Activated naive CD4-positive, alpha-beta T cell treated with anti-CD3 and anti-CD28 coated beads, Interleukin-2, amount 50 U/mL, for 16 hours (primary cell): ENCODE measurements around the gene FAM72B.
"Not testable (repeated sequence)": the region's sequence is repeated elsewhere in the genome, so short reads cannot be mapped to it uniquely, and the experiment has no call there.

ENCODE experiments used
- DNase-seq: peaks from one replicate; pipeline ENCODE4 v3.0.0-alpha.2; 2020

Gene FAM72B

DNA sequence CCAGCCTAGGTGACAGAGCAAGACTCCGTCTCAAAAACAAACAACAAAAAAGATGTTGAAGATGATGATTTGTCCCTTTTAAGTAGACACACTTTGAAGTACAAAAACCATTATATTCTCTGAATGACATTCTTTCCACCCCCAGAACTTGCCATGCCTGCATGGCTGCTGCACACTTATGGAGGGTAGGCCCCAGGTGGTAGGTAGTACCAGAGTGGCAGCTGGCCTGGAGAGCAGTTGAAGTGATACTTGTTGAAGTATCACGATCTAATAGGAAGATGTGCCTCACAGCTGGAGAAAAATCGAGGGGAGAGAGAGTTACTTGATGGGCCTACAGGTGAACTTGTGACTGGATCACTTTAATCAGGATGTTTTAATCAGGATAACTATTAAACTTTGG is 15.6 kb upstream of the FAM72B start:
- not testable (repeated sequence) for DNase-seq

DNA sequence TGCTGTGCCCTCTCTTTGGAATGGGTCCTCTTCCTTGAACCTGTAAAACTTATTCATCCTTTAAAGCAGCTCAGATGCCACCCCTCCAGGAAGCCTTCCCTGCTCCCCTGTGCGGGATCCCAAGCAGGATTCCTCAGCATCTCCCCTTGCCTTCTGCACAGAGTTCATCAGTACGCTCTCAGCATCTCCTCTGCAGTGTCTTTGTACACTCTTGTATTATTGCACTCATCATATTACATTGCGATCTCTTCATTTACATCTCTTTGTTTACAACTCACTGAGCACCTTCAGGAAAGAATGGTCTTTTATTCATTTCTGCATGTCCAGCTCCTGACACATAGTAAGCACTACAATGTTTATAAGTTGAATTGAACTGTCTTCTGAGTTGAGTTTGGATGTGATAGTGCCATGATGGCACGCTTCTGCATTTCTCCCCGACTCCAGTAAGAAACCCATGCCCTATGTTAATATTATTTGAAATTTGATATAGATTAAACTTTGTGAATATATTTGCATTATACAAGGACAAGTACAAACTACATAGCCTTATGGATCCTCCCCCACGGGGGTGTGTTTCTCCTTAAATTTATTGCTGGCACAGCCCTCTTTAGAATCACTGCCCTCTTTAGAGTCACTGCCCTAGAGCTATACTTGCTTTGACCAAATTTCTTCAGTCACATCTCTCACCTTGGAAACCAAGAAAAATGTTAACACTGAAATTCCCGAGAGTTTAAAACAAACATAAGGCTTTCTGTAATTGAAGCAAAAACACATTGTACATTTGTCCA is 13.1 kb upstream of the FAM72B start:
- not testable (repeated sequence) for DNase-seq

DNA sequence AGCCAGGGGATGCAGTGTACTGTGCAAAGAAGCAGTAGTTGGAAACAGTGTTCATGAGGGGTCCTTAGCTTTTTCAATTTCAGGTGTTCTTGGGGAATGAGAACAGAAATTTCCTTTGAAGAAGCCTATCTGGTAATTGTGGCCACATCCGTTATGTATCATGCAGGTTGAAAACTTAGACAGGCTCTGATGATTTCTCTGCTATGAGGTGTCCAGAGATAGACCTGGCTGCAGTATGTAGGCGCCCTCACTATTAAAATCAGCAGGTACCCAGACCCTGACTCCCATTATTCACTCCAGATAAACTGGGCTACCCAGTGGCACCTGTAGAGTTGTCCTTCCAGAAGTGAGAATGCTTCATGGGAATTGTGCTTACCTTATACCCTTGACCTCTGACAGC is 8.4 kb upstream of the FAM72B start:
- DNase-seq = not testable (repeated sequence)

DNA sequence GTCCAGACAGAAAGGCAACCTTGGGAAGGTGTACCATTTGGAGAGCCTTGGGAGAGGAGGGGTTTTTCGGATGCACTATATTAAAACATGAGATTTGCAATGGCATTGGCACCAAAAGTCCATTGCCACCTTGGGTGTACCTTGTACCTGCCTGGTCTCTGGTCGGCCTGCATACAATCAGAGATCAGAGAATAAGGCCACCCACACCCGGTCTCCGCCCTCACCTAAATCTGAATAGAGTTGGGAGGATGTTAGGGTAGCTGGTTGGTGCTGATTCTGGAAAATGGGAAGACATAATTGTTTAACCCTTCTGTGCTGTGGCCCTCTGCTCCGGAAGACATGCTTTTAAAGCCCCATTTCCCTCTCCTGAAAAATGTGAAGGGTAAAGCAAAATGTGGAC is 3.8 kb upstream of the FAM72B start:
- DNase-seq = not testable (repeated sequence)

DNA sequence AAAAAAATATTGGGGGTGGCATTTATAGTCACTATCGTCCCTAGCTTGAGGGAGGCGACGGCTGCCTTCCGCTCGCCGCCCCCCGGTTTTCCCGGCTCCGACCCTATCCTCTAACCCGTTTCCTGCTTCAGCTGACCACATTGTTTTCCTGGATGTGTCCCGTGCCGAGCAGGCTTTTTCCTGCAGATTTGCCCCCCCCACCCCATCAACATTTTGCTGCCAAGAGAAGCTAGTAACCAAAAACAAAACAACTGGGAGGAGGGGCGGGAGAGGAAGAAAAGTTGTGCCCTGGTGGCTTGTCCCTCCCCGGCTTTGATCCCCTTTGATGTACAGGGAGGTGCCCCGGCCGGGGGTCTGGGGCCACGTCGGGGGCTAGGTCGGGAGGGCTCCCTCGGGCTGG is 2.1 kb upstream of the FAM72B start:
- not testable (repeated sequence) for DNase-seq

DNA sequence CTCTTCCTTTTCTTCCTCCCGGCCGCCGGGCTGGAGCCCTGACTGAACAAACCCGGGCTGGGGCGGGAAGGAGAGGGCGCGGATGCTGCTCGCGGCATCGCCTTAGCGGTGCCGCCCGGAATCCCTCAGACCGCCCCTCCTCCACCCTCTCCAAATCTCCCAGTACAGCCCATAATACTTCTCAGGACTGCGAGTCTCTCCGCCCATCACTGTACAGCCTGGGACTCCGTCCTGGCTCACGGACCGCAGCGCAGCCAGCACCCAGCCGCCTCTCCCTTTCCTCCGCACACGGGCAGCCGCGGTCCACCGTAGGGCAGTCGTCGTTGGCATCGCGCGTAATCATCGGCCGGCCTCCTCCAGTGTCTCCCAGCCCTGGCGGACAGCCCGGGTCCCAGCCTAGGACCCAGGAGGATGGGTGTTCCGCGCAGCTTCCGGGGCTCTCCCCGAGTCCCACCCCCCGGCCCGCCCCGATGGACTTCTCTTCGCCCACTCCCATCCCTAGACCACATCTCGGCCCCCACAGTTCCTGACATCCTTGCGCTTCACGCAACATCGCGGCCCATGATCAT is 1.1 kb upstream of the FAM72B start:
- not testable (repeated sequence) for DNase-seq

DNA sequence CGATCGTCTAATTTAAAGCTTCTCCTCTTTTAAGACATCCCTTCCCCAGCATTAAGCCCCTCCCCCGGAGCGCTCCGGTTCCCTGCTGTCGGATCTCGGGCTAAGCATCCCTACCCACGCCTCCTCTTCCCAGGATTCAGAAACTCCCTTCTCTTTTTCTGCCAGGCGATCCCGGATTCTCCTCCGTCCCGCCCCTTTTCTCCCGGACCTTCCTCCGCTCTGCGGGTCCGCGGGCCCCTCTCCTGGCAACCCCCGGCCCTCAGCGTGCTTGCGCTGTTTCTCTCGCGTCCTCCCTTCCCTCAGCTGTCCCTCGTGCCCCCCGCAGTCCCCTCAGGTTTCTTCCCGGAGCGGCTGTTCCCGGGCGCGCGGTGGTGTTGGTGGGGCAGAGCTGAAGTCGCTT is 273 bp downstream of the FAM72B start:
- not testable (repeated sequence) for DNase-seq

DNA sequence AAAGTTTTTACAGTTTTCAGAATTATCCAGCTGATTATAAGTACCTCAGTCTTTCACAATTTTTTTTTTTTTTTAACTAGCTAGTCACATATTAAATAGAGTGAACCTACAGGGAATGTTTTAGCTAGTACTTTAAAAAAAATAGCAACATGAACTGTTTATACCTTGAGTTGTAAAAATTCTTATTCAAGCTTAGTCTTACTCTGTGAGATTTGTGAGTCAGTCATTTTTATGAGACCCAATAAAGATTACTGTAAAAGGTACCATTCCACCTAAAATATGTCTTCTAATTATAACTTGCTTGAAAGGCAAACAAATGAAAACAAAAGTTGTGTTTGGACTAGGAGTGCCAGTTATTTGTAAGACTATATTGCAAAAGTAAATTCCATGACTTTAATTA is 5.9 kb downstream of the FAM72B start:
- not testable (repeated sequence) for DNase-seq

DNA sequence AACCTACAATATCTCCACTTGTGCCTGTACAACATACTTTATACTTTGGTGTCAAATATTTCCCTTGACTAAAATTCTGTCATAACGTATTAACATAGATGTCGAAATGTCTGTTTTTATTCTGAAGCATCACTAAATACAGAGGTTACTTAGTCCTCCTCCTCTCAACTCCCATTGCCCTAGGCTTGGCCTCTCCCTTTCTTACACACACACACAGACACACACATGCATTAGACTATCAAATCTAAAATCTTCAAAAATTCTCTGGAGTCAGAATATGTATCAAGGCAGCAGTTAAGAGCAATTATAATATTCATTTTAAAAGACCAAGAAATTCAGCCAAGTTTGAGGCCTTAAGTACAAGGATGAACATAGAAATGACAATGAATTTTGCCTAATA is 7.5 kb downstream of the FAM72B start:
- DNase-seq = not testable (repeated sequence)

DNA sequence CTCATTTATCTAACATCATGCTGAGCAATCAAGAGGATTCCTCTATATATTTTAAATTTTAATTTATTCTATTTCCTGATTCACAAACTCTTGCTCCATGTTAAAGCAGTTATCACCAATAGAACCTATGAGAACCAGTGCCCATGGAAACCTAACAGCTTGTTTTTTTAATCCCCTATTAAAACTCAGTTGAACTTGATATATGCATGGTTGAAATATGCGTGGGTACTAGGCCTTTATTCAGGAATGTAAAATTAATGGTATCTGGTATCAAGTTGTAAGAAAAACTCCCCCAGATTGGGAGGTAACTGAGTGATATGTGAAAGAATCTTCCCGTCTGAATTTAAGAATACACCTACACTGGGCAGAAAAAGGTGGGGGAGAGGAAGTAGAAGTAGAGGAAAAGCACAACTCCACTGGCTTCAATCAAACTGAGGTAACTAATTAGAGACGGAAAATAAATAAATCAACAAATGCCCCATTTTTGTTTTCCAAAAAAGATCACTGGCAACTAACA is 15.9 kb downstream of the FAM72B start:
- not testable (repeated sequence) for DNase-seq

DNA sequence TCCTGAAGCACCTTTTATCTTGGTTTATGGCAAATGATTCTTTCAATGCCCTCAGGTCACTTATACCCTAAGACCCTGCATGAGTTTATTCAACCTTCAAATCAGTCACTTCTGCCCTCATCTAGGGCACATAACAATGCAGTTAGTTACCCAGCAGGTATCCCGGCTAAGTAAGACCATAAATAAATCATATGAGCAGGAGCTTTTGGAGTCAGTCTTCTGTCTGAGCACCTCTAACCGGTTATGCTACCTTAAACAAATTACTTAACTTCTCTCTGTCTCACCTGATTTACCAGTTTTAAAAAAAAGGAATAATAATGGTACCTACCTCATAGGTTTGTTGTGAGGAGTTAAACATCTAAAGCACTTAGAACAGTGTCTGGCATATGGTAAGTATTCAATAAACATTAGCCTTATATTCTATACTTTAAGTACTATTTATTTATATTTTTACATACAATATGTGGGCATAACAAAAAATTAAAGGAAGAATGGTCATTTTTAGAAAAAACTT is 16.9 kb downstream of the FAM72B start:
- DNase-seq = not testable (repeated sequence)

DNA sequence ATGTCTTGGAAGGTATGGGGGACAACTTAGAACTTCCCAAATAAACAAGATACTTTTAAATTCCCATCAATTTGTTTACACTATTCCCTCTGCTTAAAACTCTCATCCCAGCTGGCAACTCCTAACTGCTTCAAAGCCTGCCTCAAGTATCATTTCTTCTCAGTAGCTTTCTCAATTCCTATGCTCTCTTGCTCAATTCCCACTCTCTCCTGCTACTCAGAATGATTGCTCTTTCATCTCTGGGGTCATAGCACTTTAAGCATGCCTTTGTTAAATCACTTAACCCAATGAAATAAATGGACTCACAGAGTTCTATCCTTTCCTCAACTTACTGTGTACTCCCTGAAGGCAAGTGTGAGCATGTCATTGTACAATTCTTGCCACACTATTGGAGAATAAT is 18.8 kb downstream of the FAM72B start:
- DNase-seq = not testable (repeated sequence)

DNA sequence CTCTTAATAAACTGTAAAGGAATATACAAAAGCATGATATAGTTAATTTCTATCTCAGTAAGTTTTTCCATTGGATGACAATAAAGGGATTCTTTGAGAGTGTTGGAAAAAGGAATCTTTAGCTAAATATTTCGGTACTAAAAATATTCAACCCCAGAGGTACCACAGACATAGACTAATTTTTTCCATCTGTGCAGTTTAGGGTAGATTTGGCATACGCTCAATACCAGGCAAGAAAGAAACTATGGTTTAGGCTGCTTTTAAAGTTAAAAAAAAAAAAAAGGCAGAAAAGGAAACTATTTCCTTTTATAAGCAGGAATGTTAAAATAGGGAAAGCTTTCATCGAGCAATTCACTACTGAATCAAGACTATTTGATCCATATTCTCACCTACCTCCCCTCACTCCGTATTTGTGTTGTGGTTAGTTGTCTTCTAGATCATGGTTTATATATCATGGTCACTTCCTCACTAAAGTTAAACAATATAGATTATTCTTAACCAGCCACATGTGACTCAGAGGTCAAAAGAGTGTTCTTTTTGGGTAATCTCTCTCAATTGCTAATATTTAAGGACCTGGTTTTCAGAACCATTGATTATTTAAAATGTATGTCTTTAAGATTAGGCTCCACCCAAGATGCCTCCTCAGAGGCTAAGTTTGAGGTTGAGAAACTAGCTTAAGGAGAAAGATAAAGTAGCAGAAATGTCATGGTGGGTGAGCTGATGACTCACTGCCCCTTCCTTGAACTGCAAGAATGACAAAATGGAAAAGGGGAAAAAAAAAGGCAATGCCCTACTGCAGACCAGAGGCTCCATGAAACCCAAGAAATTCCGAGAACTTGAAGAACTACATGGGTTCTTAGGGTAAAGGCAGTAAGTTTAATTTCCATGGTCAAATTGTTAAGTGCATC is 20.0 kb downstream of the FAM72B start:
- DNase-seq = not testable (repeated sequence)

DNA sequence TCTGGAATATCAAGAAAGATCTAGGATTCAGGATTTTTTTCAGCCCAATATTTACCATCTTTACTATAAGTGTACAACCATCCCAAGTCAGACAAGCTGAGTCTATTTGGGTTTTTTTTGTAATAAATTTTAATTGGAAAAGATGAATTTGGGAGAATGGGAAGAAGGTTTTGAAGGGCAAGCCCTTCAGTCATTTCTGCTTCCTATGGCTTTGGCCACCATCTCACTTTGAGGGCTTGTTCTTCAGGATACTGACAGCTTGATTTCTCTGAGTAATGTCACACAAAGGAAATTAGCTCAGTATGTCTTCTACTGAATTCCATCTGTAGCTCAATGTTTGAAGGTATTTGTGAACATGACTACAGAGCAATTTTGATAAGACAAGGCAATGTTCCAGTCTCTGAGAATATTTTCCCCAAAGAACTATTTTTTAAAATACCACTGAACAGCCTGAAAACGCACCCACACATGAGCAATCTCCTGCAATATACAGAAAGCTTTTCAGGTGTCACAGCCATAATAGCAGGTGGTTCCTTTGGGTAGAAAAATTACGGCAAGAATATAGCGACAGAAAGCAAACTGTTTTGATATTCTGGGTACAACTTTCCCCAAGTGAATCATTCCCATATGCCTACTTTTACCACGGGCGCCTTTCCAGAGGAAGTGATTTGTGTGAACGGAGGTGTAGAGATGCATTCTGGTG is 22.8 kb downstream of the FAM72B start:
- DNase-seq = not testable (repeated sequence)

DNA sequence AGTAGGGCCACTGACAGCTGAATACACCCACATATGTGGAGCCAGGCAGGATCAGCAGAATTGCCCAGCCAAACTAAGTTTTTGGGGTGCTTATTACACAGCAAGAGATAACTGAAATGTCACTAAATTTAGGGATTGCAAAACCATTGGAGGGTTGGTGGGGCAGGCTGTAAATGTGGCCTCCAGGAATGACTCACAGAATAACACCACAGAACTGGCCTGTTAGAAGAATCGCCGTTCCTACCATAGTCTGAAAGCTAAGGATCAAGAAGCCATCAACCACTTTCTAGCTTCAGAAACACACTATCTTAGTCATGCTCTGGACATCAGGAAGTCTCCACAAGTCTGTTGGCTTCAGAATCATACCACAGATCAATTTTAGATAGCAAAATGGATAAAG is 24.0 kb downstream of the FAM72B start:
- DNase-seq = not testable (repeated sequence)

DNA sequence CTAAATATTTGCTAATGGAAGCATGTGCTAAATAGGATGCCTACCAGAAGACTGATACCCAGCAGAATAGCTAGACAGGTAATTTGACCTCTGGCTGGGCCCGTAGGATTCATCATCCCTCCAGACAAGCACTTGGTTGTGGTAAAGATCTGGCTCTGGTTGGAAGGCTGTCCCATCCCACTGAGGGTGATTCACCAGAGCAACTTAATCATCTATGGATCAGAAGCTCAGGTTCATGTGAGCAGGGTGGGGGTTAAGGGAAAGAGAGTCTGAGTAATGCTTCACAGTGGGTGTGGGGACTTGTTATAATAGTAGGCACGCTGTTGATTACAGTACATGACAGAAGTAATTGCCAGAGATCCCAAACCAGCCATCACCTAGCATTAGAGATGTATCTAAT is 26.5 kb downstream of the FAM72B start:
- not testable (repeated sequence) for DNase-seq

DNA sequence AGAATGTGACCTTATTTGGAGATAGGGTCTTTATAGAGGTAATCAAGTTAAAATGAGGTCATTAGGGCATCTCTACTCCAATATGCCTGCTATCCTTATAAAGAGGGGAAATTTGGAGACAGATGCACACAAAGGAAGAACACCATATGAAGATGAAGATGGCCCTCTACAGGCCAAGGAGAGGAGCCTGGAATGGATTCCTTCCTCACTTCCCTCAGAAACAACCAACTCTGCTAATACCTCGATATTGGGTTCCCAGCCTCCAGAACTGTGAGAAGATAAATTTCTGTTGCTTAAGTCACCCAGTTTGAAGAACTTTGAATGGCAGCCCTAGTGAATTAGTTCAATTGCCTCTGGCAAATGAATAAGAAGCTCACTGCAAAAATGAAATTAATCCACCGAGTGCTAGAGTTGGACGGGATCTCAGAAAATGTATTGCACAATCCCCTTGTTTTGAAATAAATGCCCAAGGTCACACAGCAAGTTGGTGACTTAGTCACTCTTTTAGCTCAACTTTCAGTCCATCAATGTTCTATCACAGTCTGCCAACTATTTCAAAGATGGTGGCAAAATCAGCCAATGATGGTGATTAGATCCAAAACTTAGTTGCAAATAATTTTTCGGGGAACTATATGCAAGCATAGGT is 27.1 kb downstream of the FAM72B start:
- DNase-seq = not testable (repeated sequence)

DNA sequence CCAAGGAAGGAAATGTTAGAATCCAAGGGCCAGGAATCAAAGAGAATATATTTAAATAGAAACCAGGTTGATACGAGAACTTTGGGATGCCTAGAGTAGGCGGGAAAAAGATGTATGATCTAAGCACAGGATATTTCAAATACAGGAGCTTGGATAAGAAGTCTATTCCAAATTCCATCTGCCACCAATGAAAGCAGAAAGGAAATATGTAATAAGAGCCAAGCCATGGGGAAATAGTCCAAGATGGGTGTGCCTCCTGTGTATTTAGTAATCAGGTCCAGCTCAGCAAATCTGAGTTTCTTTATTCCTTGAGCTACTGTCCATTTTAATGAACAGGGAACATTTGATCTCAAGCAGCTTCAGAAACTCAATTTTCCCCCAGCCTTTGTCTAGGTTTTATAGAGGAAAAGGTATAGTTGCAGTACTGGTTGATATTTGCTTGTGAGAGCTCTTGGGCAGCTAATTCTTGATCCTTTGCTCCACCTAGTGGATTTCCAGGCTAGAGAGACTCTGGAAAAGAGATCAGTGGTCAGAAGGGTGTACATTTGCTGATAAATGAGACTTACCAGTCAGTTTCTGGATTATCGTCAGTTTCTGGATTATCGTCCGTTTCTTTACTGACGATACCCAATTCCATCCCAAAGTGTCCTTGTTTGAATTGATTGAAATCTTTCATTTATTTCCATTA is 28.3 kb downstream of the FAM72B start:
- not testable (repeated sequence) for DNase-seq

DNA sequence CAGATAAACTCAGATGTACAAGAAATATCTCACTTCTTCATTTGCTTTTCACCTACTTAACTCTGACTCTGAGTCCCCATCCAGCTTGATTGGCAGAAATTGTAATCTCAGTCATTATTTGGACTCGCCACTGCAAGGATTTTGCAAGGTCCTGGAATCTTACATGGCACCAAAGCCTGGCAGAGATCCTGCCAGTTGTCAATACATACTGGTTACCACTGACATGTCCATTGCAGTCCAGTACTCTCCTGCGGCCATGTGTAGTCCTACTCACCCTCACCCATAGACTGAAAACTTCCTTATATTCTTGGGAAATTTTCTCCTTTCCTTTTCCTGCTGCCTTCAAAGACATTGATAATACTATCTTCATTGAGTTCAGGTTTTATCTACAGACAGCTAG is 29.3 kb downstream of the FAM72B start:
- not testable (repeated sequence) for DNase-seq

DNA sequence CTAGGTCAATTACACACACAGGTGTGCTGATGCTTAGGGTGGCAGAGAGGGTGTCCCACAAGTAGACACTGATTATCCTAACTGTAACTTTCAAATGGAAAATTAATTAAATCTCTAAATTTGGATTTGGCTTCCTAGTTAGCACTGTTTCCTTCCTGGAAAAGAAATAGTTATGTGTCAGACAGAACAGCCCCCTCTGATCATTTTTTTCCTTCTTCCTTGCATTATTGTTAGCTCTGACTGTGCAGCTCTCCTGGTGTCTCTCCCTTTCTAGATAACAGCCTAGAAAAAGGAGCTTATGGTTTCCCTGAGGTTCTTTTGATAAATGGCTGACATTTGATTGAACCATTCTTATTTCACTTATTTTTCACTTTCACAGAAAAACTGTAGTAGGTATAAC is 31.4 kb downstream of the FAM72B start:
- DNase-seq = not testable (repeated sequence)

DNA sequence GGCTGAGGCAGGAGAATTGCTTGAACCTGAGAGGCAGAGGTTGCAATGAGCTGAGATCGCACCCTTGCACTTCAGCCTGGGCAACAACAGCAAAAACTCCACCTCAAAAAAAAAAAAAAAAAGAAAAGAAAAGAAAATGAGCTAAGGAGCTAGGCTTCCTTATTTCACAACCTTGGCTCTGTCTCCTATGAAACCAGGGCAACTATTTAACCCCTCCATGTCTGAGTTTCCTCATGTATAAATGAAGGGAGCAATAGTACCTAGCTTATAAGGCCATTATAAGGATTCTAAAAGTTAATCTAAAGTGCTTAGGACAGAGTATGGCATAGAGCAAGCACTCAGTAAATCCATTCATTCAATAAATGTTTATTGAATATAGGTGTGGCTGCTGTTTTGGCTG is 32.8 kb downstream of the FAM72B start:
- DNase-seq = not testable (repeated sequence)
